HG03378 (cell line): Measurements from ENCODE around the gene HOXC10.

Experiments used
- ATAC-seq: cut with Tn5 transposase; IDR thresholded peaks from one replicate; pipeline ENCODE4 v1.9.1; 2021; ENCODE audit warnings: mild to moderate bottlenecking, moderate library complexity; ENCODE audit not compliant: unreplicated experiment

HOXC10 gene

GRCh38 chr12:53988541-53989226 lies 3.7 kb downstream of the HOXC10 start:
- no peak for ATAC-seq

DNA sequence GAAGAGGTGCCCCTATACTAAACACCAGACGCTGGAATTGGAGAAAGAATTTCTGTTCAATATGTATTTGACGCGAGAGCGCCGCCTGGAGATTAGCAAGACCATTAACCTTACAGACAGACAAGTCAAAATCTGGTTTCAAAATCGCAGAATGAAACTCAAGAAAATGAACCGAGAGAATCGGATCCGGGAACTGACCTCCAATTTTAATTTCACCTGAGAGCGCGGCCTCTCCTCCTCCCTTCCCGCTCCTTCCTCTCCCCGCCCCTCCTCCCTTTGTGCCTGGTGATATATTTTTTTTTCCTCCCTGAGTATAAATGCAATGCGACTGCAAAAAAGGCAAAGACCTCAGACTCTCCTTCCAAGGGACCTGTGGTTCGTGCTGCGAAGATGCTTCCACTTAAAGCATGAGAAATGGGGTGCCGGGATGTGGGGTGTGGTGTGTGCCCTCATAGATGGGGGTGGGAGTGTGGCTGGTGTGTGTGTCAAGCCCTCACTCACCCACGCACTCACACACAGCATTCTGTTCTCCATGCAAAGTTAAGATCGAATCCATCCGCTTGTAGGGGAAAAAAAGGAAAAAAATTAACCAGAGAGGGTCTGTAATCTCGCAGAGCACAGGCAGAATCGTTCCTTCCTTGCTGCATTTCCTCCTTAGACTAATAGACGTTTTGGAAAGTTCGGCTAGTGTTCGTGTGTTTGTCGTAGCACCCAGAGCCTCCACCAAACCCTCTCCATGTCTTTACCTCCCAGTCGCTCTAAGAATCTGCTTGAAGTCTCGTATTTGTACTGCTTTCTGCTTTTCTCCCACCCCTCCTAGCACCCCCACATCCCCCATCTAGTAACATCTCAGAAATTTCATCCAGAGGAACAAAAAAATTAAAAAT lies 4.5 kb downstream of the HOXC10 start:
- no peak for ATAC-seq

DNA sequence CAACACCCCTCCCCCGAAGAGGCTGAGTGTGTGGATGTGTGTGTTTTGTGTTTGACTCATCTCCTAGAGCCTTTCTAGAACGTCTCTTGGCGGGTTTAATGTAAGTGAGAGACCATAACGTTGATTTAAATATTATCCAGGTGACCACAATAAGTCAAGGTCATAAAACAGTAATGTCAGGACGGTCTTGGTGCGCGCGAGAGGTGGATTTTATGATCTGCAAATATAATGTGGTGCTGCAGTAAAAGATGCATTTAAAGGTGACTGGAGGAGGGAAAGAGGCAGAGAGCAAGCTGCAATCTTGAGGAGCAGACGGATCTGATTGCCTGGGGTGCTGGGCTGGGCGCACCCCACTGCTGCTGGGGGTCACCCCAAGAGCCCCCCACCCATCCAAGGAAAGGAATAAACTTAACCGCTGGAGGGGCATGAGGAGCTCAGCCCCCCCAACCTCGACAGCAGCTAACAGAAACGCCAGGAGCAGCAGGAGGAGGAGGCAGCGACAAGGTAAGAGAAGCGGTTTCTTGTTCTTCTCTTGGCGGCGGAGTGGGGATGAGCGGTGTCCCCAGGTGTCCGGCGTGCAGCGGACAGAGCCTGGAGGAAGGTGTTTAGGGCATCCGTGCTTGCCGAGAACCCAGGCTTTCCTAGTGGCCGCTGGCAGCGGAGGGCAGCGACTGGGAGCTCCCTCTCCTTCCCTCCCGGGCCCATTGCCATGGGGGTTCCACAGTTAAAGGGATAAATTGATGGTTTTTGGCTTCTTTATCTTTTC lies 5.5 kb downstream of the HOXC10 start:
- ATAC-seq = no peak

GRCh38 chr12:53991077-53991460 lies 6.1 kb downstream of the HOXC10 start:
- no peak for ATAC-seq

GRCh38 chr12:53992377-53992889 lies 7.5 kb downstream of the HOXC10 start:
- ATAC-seq = no peak

DNA sequence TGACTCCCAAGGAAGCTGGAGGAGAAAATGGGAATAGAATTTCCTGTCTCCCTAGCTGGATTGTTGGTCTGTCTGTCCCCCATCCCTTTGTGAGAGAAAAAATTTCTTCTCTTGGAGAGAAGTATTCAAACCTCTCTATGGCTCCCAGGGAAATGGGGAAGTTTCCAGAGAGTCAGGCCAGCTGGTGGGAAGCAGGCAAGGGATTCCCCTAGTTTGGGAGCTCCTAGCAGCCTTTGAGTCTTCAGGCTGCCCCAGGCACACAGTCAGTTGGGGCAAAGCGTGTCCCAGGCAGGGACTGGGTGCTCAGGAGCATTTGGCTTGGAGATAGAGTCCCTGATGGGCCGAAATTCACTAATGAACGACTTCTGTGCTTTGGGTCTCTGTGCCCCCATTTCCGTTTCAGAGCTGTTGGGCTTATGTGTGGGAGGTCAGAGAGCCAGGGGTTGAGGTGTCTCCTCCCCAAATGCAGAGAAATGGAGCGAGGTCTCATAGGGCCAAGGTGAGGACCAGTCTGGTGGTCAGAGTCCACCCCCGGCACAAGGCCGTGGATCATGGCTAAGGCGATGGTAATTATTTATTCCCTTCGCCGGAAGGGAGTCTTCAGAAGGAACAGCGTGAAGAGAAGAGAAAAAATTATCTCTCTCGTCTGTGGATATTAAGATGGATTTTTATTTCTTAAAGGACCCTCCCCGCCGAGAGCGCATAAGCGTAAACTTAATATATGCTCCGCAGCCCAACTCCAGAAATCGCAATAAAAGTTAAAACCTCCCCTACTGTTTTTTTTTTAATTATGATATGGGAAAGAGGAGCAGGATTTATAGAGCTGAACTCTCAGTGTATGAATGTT lies 8.4 kb downstream of the HOXC10 start:
- no peak for ATAC-seq

DNA sequence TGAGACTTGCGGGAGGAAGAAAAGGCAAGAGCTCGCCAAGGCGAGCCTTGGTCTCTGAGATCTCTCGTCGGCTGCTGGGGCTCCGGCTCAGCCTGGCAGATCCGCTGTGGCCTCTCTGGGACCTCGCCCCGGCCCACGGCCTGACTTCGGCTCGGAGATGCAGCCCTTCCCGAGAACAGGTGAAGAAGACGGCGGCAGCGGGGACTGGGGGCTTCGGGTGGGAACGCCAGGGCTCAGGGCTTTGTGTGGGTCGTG lies 9.0 kb downstream of the HOXC10 start:
- ATAC-seq = no peak

GRCh38 chr12:53994264-53995001 lies 9.5 kb downstream of the HOXC10 start:
- ATAC-seq = no peak

- no peak for ATAC-seq
These were observed 10.0 kb downstream of the HOXC10 start for GRCh38 chr12:53995002-53995377.

GRCh38 chr12:53995378-53996239 lies 10.7 kb downstream of the HOXC10 start:
- ATAC-seq = no peak

- ATAC-seq = no peak
These were observed 11.6 kb downstream of the HOXC10 start for GRCh38 chr12:53996240-53997203.

GRCh38 chr12:53997204-53998109 lies 12.5 kb downstream of the HOXC10 start:
- ATAC-seq = no peak

- ATAC-seq = no peak
These were observed 13.4 kb downstream of the HOXC10 start for GRCh38 chr12:53998110-53998899.

GRCh38 chr12:53998900-53999236 lies 13.9 kb downstream of the HOXC10 start:
- ATAC-seq = no peak

DNA sequence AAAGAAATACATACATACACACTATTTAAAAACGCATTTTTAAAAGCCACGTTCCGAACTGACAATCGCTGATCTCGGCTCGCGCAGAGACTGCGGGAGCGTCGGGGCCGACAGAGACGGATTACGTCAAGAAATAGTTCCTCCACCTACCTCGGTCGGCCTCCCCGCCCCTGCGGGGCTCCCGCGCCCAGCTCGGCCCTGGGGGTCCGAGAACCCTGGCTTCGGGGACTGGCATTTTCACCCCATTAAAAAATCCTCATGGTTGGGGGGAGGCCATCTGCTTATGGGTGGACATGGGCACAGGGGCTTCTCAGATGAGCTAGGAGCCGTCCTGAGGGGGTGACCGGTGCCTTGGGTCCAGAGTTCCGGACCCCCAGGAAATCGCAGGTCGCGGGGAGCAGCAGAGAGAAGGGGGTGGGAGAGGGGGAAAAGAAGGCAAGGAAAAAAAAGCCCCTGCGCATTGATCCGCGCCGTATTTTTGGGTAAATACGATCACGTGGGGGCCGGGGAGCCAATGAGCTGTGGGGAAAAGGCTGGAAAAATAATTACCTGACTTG lies 14.7 kb downstream of the HOXC10 start:
- no peak for ATAC-seq
